ENCODE data around the gene ANTXR1. TPM values are rescaled to one million over a fixed set of nuclear protein-coding genes. Genes with fewer than 3 reads are reported as not detected.

Gene ANTXR1
- total and polyA plus RNA-seq, 2 experiments from 2014 or later: 128 to 191 TPM

- peak overlapping the region; percentile 54 for H3K27ac ChIP-seq
Observed at GRCh38 chr2:69192176-69192945, 179.4 kb downstream of the ANTXR1 start.

GRCh38 chr2:69195706-69196105 lies 182.7 kb downstream of the ANTXR1 start:
- no peak for DNase-seq
- Histone ChIP-seq H3K79me2 (ENCODE audit: insufficient read depth) (no peaks in the 10 kb centered on the region), H3K4me1 (ENCODE audit: insufficient read depth) (peaks cover 61% of the 10 kb centered on the region), H3F3A (ENCODE audit: insufficient read depth) (peaks cover 84% of the 10 kb centered on the region), H3K9ac (peak overlapping the region; percentile 82), H4K20me1 (ENCODE audit: insufficient read depth) (no peaks in the 10 kb centered on the region), H3K4me2 (ENCODE audit: unreplicated experiment) (peak overlapping the region; percentile 44), H3K36me3 (ENCODE audit: low read depth) (peaks cover 21% of the 10 kb centered on the region; the same call in 1 of the 2 replicates), H3K4me3 (no peak overlapping the region), H3K27me3 (replicated peaks; ENCODE audit: insufficient read depth) (no peaks in the 10 kb centered on the region), H3K9me2 (ENCODE audit: insufficient read depth) (no peaks in the 10 kb centered on the region), H3K9me3 (ENCODE audit: low read depth) (no peaks in the 10 kb centered on the region), H3K27ac (peak overlapping the region; percentile 98), H2AFZ (no peak overlapping the region)
- in situ Hi-C loops (cut with MboI): no loop called here
- TF ChIP-seq EZH2phosphoT487 (IDR thresholded peaks at IDR 0.05; ENCODE audit: insufficient read depth, low read depth): no peak
- no peak for TF ChIP-seq EZH2 (IDR thresholded peaks at IDR 0.05; ENCODE audit: insufficient read depth, poor library complexity, severe bottlenecking)

More at GRCh38 chr2:69192176-69192945, 179.4 kb downstream of the ANTXR1 start:
- TF ChIP-seq EZH2 (IDR thresholded peaks at IDR 0.05; ENCODE audit: insufficient read depth, poor library complexity, severe bottlenecking): no peak
- TF ChIP-seq EZH2phosphoT487 (IDR thresholded peaks at IDR 0.05; ENCODE audit: insufficient read depth, low read depth): 0 out of 2 replicates have a peak, but pooled peaks have one; percentile 26
- Histone ChIP-seq H3K4me1 (ENCODE audit: insufficient read depth) (peaks cover 55% of the 10 kb centered on the region), H2AFZ (no peak overlapping the region), H3K36me3 (ENCODE audit: low read depth) (0 out of 2 replicates have a peak, but pooled peaks cover 16% of the 10 kb centered on the region), H3K79me2 (ENCODE audit: insufficient read depth) (no peaks in the 10 kb centered on the region), H3K4me3 (no peak overlapping the region), H3K27me3 (replicated peaks; ENCODE audit: insufficient read depth) (no peaks in the 10 kb centered on the region), H3F3A (ENCODE audit: insufficient read depth) (peaks cover 67% of the 10 kb centered on the region), H3K9ac (no peak overlapping the region), H3K9me3 (ENCODE audit: low read depth) (no peaks in the 10 kb centered on the region), H3K9me2 (ENCODE audit: insufficient read depth) (no peaks in the 10 kb centered on the region), H3K4me2 (ENCODE audit: unreplicated experiment) (no peak overlapping the region), H4K20me1 (ENCODE audit: insufficient read depth) (no peaks in the 10 kb centered on the region)
- in situ Hi-C loops (cut with MboI): no loop called here
- DNase-seq: peak; percentile 74
- WGBS, 2 experiments (ENCODE audit: low coverage in 1 of 2, low lambda C conversion rate in 2 of 2, missing lambda C conversion rate in 2 of 2): 47 to 48% methylated on average over 11 of the region's 11 CpGs

- Histone ChIP-seq H3K4me2 (ENCODE audit: unreplicated experiment) (peak overlapping the region; percentile 44), H3K9me3 (ENCODE audit: low read depth) (no peaks in the 10 kb centered on the region), H2AFZ (no peak overlapping the region), H4K20me1 (ENCODE audit: insufficient read depth) (no peaks in the 10 kb centered on the region), H3K4me1 (ENCODE audit: insufficient read depth) (peaks cover 53% of the 10 kb centered on the region), H3K79me2 (ENCODE audit: insufficient read depth) (no peaks in the 10 kb centered on the region), H3K27me3 (replicated peaks; ENCODE audit: insufficient read depth) (no peaks in the 10 kb centered on the region), H3K4me3 (no peak overlapping the region), H3K9ac (peak overlapping the region; percentile 82), H3K36me3 (ENCODE audit: low read depth) (peaks cover 22% of the 10 kb centered on the region; the same call in 1 of the 2 replicates), H3F3A (ENCODE audit: insufficient read depth) (peaks cover 76% of the 10 kb centered on the region), H3K9me2 (ENCODE audit: insufficient read depth) (no peaks in the 10 kb centered on the region), H3K27ac (peak overlapping the region; percentile 98)
- peak; percentile 97 for DNase-seq
- in situ Hi-C loops (cut with MboI): no loop called here
- WGBS, 2 experiments (ENCODE audit: low coverage in 1 of 2, low lambda C conversion rate in 2 of 2, missing lambda C conversion rate in 2 of 2): 34 to 41% methylated on average over 9 of the region's 9 CpGs
- TF ChIP-seq EZH2phosphoT487 (IDR thresholded peaks at IDR 0.05; ENCODE audit: insufficient read depth, low read depth) (no peak), EZH2 (IDR thresholded peaks at IDR 0.05; ENCODE audit: insufficient read depth, poor library complexity, severe bottlenecking) (no peak)
Observed at GRCh38 chr2:69196327-69197117, 183.5 kb downstream of the ANTXR1 start.

GRCh38 chr2:69200107-69200520 lies 187.1 kb downstream of the ANTXR1 start:
- Histone ChIP-seq H3K27me3 (replicated peaks; ENCODE audit: insufficient read depth) (no peaks in the 10 kb centered on the region), H3K4me1 (ENCODE audit: insufficient read depth) (peaks cover 41% of the 10 kb centered on the region), H3K4me2 (ENCODE audit: unreplicated experiment) (no peak overlapping the region), H2AFZ (no peak overlapping the region), H3K27ac (peak overlapping the region; percentile 93), H3K4me3 (no peak overlapping the region), H3K36me3 (ENCODE audit: low read depth) (peaks cover 17% of the 10 kb centered on the region; the same call in 1 of the 2 replicates), H3K79me2 (ENCODE audit: insufficient read depth) (no peaks in the 10 kb centered on the region), H3K9me3 (ENCODE audit: low read depth) (no peaks in the 10 kb centered on the region), H3K9me2 (ENCODE audit: insufficient read depth) (no peaks in the 10 kb centered on the region), H4K20me1 (ENCODE audit: insufficient read depth) (no peaks in the 10 kb centered on the region), H3F3A (ENCODE audit: insufficient read depth) (peaks cover 54% of the 10 kb centered on the region), H3K9ac (peak overlapping the region; percentile 68)
- WGBS, 2 experiments (ENCODE audit: low coverage in 1 of 2, low lambda C conversion rate in 2 of 2, missing lambda C conversion rate in 2 of 2): 24 to 27% methylated on average over 6 of the region's 6 CpGs
- in situ Hi-C loops (cut with MboI): no loop called here
- peak; percentile 89 for DNase-seq
- TF ChIP-seq EZH2phosphoT487 (IDR thresholded peaks at IDR 0.05; ENCODE audit: insufficient read depth, low read depth) (no peak), EZH2 (IDR thresholded peaks at IDR 0.05; ENCODE audit: insufficient read depth, poor library complexity, severe bottlenecking) (no peak)
